Measurements from ENCODE around the gene HOXB3.
A peak's percentile ranks its signal among the peaks of the same experiment; 100 is the strongest.

The HOXB3 gene

GRCh38 chr17:48596735-48597527 lies 6.9 kb upstream of the HOXB3 start:
- no peak for DNase-seq

GRCh38 chr17:48596000-48596734 lies 6.1 kb upstream of the HOXB3 start:
- DNase-seq = no peak

GRCh38 chr17:48595278-48595999 lies 5.4 kb upstream of the HOXB3 start:
- DNase-seq = no peak

- no peak for DNase-seq
These were observed 4.7 kb upstream of the HOXB3 start for GRCh38 chr17:48594538-48595277.

- DNase-seq = peak; percentile 87
These were observed 3.9 kb upstream of the HOXB3 start for GRCh38 chr17:48593840-48594537.

GRCh38 chr17:48593126-48593829 lies 3.2 kb upstream of the HOXB3 start, which contains the start of gene HOXB5:
Gene HOXB5, minus strand, starts transcription at chr17:48593779. Its CDS starts 97 bp downstream, at chr17:48593682.
- DNase-seq = no peak

- DNase-seq = no peak
These were observed 2.5 kb upstream of the HOXB3 start for GRCh38 chr17:48592577-48592976.

- no peak for DNase-seq
These were observed 2.0 kb upstream of the HOXB3 start for GRCh38 chr17:48592057-48592514.

- DNase-seq = no peak
These were observed 1.4 kb upstream of the HOXB3 start for GRCh38 chr17:48591255-48592056.

- no peak for DNase-seq
These were observed 643 bp upstream of the HOXB3 start for GRCh38 chr17:48590607-48591161.

GRCh38 chr17:48589060-48589830 lies 796 bp downstream of the HOXB3 start:
- DNase-seq = no peak

- no peak for DNase-seq
These were observed 1.5 kb downstream of the HOXB3 start for GRCh38 chr17:48588528-48588927.

GRCh38 chr17:48588074-48588415 lies 2.0 kb downstream of the HOXB3 start:
- no peak for DNase-seq

- DNase-seq = no peak
These were observed 2.6 kb downstream of the HOXB3 start for GRCh38 chr17:48587276-48588073.

GRCh38 chr17:48586355-48587258 lies 3.4 kb downstream of the HOXB3 start:
- DNase-seq = no peak

GRCh38 chr17:48584223-48584741 lies 5.8 kb downstream of the HOXB3 start:
- DNase-seq = no peak

GRCh38 chr17:48583708-48584222 lies 6.3 kb downstream of the HOXB3 start:
- no peak for DNase-seq
